OCI-LY7 (cell line): Measurements from ENCODE around the gene ASB18. TPM values are rescaled to one million over a fixed set of nuclear protein-coding genes. Genes with fewer than 3 reads are reported as not detected.

ENCODE experiments used
- BruUV-seq: library from RNA; stranded (reverse); fragments of 400-500 nt; replicated peaks from 2 replicates; lab custom pipeline; 2021; lab: Mats Ljungman, UMichigan
- CTCF ChIA-PET: fragments of 300-600 bp; sonication (Branson Sonifier 250); formaldehyde crosslinking; loops from one replicate; lab custom pipeline; 2022; ENCODE audit warnings: antibody characterized with exemption; ENCODE audit not compliant: unreplicated experiment; lab: Charles Lee
- POLR2A ChIA-PET: fragments of 300-600 bp; sonication (Branson Sonifier 250); formaldehyde crosslinking; loops from one replicate; lab custom pipeline; 2022; ENCODE audit warnings: antibody characterized with exemption; lab: Charles Lee
- DNase-seq: peaks from one replicate; pipeline ENCODE4 v3.0.0-alpha.2; 2015; ENCODE audit warnings: low spot score
- H2AFZ ChIP-seq: fragments of 200-600 bp; sonication (generic), shearing (Covaris generic); 2 replicates; pipeline ENCODE4 v1.6.1; 2014; ENCODE audit warnings: mild to moderate bottlenecking, antibody characterized with exemption, low read length, moderate library complexity
- H3K27ac ChIP-seq: fragments of 200-600 bp; sonication (generic); 2 replicates; pipeline ENCODE4 v1.5.1; 2014; ENCODE audit warnings: mixed run types, low read depth, mild to moderate bottlenecking, moderate library complexity, low read length, inconsistent platforms; ENCODE audit not compliant: poor library complexity, severe bottlenecking
- H3K36me3 ChIP-seq: fragments of 200-600 bp; sonication (generic); 2 replicates; pipeline ENCODE4 v1.6.1; 2014; ENCODE audit warnings: mild to moderate bottlenecking, antibody characterized with exemption, low read length, moderate library complexity, mixed read lengths; ENCODE audit not compliant: insufficient read depth
- H3K4me1 ChIP-seq: fragments of 200-600 bp; sonication (generic); 2 replicates; pipeline ENCODE4 v1.5.1; 2014; ENCODE audit warnings: mild to moderate bottlenecking, low read length; ENCODE audit not compliant: insufficient read depth, poor library complexity, severe bottlenecking
- H3K4me2 ChIP-seq: fragments of 200-600 bp; sonication (generic); 2 replicates; pipeline ENCODE4 v1.6.1; 2014; ENCODE audit warnings: mild to moderate bottlenecking, low read length
- H3K4me3 ChIP-seq: fragments of 200-600 bp; sonication (generic); 2 replicates; pipeline ENCODE4 v1.5.1; 2014; ENCODE audit warnings: mild to moderate bottlenecking, low read depth, low read length; ENCODE audit not compliant: poor library complexity, severe bottlenecking
- H3K79me2 ChIP-seq: fragments of 200-600 bp; sonication (generic); 2 replicates; pipeline ENCODE4 v1.6.1; 2016; ENCODE audit warnings: low read depth, mild to moderate bottlenecking, low read length, moderate library complexity, mixed read lengths; ENCODE audit not compliant: insufficient read depth
- H3K9me2 ChIP-seq: fragments of 200-600 bp; sonication (generic); 2 replicates; pipeline ENCODE4 v1.6.1; 2016; ENCODE audit warnings: mild to moderate bottlenecking, low read length, mixed read lengths; ENCODE audit not compliant: insufficient read depth
- H3K9me3 ChIP-seq: fragments of 200-600 bp; sonication (generic); 2 replicates; pipeline ENCODE4 v1.6.1; 2014; ENCODE audit warnings: mild to moderate bottlenecking, mixed run types, low read length, mixed read lengths
- H4K20me1 ChIP-seq: fragments of 200-600 bp; sonication (generic); 2 replicates; pipeline ENCODE4 v1.6.1; 2014; ENCODE audit warnings: mild to moderate bottlenecking, antibody characterized with exemption, low read length, moderate library complexity, mixed read lengths; ENCODE audit not compliant: insufficient read depth
- EZH2phosphoT487 ChIP-seq: fragments of 200-600 bp; sonication (generic); IDR thresholded peaks from 2 replicates; pipeline ENCODE4 v1.6.1; 2018; ENCODE audit warnings: low read depth, borderline replicate concordance, mild to moderate bottlenecking, mixed run types, antibody characterized with exemption, low read length, moderate library complexity, mixed read lengths
- intact Hi-C: fragments of 100-400 bp; cut with micrococcal nuclease; formaldehyde crosslinking; loops from one replicate; pipeline ENCODE4 v1.10.0; 2022; ENCODE audit not compliant: unreplicated experiment
- total RNA-seq, 2 experiments: library from RNA; depleted of rRNA in 1 of 2; stranded (reverse); fragments of >200 nt in 1 of 2; shearing (Covaris generic) in 1 of 2; gene quantifications; 2 replicates each; pipeline ENCODE4 v1.2.3, GENCODE V29; 2014 to 2022
- TF ChIP-seq, protein P1 (sequence below): fragments of 200-600 bp; sonication (generic); conservative IDR thresholded peaks from 2 replicates; pipeline ENCODE4 v1.5.1; 2014; ENCODE audit warnings: mild to moderate bottlenecking, antibody characterized with exemption, low read length, moderate library complexity, mixed read lengths

The ASB18 gene
- total RNA-seq, 2 experiments from 2014 or later, result not detected

DNA sequence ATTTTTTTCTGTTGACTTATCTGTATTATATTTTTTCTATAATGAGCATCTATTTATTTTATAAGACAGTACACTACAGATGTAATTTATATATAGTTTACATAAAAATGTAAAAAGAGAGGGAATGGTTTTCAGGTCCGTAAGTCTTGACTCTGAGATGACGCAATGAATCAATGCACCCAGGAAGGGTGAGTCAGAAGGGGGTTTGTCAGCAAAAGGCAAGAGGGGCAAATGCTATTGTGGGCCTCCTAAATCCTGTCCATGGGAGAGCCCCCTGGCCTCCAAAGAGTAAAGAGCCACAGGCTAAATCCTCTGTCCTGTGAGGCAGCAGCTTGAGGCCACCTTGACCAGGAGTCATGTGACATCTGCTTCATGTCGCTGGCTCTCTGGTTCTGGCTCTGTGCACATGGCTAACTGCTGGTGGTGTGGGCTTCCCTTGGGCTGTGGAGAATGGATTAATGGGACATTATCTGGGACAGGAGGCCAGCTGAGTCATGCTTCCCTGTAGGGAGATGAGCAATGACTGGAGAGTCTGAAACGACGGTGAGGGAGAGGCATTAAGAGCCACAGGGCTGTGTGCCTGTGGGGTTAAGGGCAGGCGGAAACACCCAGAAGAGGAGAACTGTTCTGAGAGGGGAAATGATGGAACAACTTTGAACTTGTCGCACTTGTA, 22.8 kb upstream of the ASB18 start:
- no peaks in the 10 kb centered on the region for H3K9me2 ChIP-seq
- ChIA-PET POLR2A (no interaction called here), CTCF (no interaction called here)
- H3K9me3 ChIP-seq, result 0 out of 2 replicates have a peak, but pooled peaks cover under 1% of the 10 kb centered on the region
- no peaks in the 10 kb centered on the region for H4K20me1 ChIP-seq
- H3K4me3 ChIP-seq, result no peak overlapping the region
- H3K36me3 ChIP-seq, result no peaks in the 10 kb centered on the region
- intact Hi-C loops, result no loop called here
- no peak overlapping the region for H3K4me2 ChIP-seq
- no peak overlapping the region for H3K27ac ChIP-seq
- H3K4me1 ChIP-seq, result no peaks in the 10 kb centered on the region
- H2AFZ ChIP-seq, result no peak overlapping the region
- H3K79me2 ChIP-seq, result no peaks in the 10 kb centered on the region
- no TSS peak for BruUV-seq
- TF ChIP-seq EZH2phosphoT487, result no peak
- TF ChIP-seq, protein P1, sequence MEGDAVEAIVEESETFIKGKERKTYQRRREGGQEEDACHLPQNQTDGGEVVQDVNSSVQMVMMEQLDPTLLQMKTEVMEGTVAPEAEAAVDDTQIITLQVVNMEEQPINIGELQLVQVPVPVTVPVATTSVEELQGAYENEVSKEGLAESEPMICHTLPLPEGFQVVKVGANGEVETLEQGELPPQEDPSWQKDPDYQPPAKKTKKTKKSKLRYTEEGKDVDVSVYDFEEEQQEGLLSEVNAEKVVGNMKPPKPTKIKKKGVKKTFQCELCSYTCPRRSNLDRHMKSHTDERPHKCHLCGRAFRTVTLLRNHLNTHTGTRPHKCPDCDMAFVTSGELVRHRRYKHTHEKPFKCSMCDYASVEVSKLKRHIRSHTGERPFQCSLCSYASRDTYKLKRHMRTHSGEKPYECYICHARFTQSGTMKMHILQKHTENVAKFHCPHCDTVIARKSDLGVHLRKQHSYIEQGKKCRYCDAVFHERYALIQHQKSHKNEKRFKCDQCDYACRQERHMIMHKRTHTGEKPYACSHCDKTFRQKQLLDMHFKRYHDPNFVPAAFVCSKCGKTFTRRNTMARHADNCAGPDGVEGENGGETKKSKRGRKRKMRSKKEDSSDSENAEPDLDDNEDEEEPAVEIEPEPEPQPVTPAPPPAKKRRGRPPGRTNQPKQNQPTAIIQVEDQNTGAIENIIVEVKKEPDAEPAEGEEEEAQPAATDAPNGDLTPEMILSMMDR, result no peak
- no peak for DNase-seq

DNA sequence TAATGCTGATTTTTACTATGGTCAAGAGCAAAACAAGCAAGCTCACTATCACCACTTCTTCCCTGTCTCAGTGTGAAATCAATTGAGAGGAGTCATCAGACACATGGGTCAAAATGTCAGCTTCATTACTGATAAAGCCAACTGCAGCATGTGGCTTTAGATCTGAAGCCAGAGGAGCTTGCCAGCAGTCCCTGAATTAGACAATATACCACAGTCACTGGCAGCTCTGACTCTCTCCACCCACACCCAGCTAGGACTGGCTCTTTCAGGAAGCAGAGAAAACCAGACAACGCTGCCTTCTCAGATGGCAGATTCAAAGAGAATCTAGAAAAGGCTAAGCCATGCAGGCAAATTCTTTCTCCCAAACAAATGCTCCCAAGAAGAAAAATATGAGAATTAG, 20.0 kb upstream of the ASB18 start:
- Histone ChIP-seq H3K4me2 (no peak overlapping the region), H3K9me2 (no peaks in the 10 kb centered on the region), H3K4me1 (no peaks in the 10 kb centered on the region), H4K20me1 (no peaks in the 10 kb centered on the region), H3K4me3 (no peak overlapping the region), H3K36me3 (no peaks in the 10 kb centered on the region), H2AFZ (no peak overlapping the region), H3K79me2 (no peaks in the 10 kb centered on the region), H3K27ac (no peak overlapping the region), H3K9me3 (0 out of 2 replicates have a peak, but pooled peaks cover 5% of the 10 kb centered on the region)
- intact Hi-C loops, result no loop called here
- DNase-seq, result no peak
- ChIA-PET CTCF (no interaction called here), POLR2A (interaction anchor here (0.9 kb wide), 1 partner anchor 522 kb away, joined by 3 read pairs; no protein-coding TSS in a partner anchor)
- TF ChIP-seq EZH2phosphoT487, result no peak
- TF ChIP-seq, protein P1, result no peak
- BruUV-seq, result no TSS peak

DNA sequence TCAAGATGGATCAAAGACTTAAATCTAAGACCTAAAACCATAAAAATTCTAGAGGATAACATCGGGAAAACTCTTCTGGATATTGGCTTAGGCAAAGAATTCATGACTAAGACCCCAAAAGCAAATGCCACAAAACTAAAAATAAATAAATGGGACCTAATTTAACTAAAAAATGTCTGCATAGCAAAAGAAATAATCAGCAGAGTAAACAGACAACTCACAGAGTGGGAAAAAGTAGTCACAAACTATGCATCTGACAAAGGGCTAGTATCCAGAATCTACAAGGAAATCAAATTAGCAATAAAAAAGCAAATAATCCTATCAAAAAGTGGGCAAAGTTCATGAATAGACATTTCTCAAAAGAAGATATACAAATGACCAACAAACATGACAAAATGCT, 18.2 kb upstream of the ASB18 start:
- Histone ChIP-seq H3K27ac (no peak overlapping the region), H3K9me3 (0 out of 2 replicates have a peak, but pooled peaks cover 5% of the 10 kb centered on the region), H3K36me3 (no peaks in the 10 kb centered on the region), H4K20me1 (no peaks in the 10 kb centered on the region), H3K9me2 (no peaks in the 10 kb centered on the region), H3K4me2 (no peak overlapping the region), H3K79me2 (no peaks in the 10 kb centered on the region), H2AFZ (no peak overlapping the region), H3K4me3 (no peak overlapping the region), H3K4me1 (no peaks in the 10 kb centered on the region)
- DNase-seq, result no peak
- no TSS peak for BruUV-seq
- ChIA-PET POLR2A (no interaction called here), CTCF (no interaction called here)
- no peak for TF ChIP-seq EZH2phosphoT487
- TF ChIP-seq, protein P1, result no peak
- intact Hi-C loops, result no loop called here
